Measurements from ENCODE around the gene RNU1-2. TPM values are rescaled to one million over a fixed set of nuclear protein-coding genes. Genes with fewer than 3 reads are reported as not detected.
A peak's percentile ranks its signal among the peaks of the same experiment; 100 is the strongest.

The RNU1-2 gene
- total and polyA plus RNA-seq, 2 of the 4 experiments (the other 2 are of a cell fraction), result under 0.01 TPM; not detected in 1

- Histone ChIP-seq H3K9ac (ENCODE audit: low read depth, low read length) (peak overlapping the region; percentile 83), H3K36me3 (ENCODE audit: control insufficient read depth, insufficient read depth, low read length) (no peaks in the 10 kb centered on the region), H2BK5ac (ENCODE audit: low read depth, low read length, poor library complexity, severe bottlenecking) (peak overlapping the region; percentile 97), H3K79me1 (ENCODE audit: low read depth in 1 of 2, low read length in 2 of 2) (no peaks in the 10 kb centered on the region), H2BK120ac (ENCODE audit: low read depth, low read length) (peak overlapping the region; percentile 99), H3K56ac (ENCODE audit: extremely low read depth, insufficient read depth, low read length) (peak overlapping the region; percentile 100), H3K9me1 (ENCODE audit: insufficient read depth, low read length) (peaks cover 5% of the 10 kb centered on the region), H3K27me3 (ENCODE audit: control insufficient read depth, insufficient read depth, low read length) (no peaks in the 10 kb centered on the region), H4K8ac (ENCODE audit: low read depth in 2 of 2, low read length in 2 of 2) (peak overlapping the region; percentile 64 to 99), H3K4me1 (ENCODE audit: control insufficient read depth, insufficient read depth, low read length) (peaks cover 9% of the 10 kb centered on the region), H4K91ac (ENCODE audit: insufficient read depth, low read depth, low read length) (peak overlapping the region; percentile 100), H3K18ac (ENCODE audit: low read depth, low read length) (peak overlapping the region; percentile 87), H2AFZ (replicated peaks; ENCODE audit: low read length, poor library complexity) (peak overlapping the region; percentile 100), H2AK9ac (replicated peaks; ENCODE audit: low read depth, low read length, poor library complexity) (peak overlapping the region; percentile 99), H3K23ac (ENCODE audit: low read depth, low read length) (peak overlapping the region; percentile 99), H4K5ac (ENCODE audit: low read depth, low read length) (peak overlapping the region; percentile 87), H3K4ac (ENCODE audit: low read depth, low read length) (peak overlapping the region; percentile 99), H3K14ac (replicated peaks; ENCODE audit: low read depth, low read length) (peak overlapping the region; percentile 99), H3K9me3 (ENCODE audit: control insufficient read depth, insufficient read depth, low read length) (no peaks in the 10 kb centered on the region), H4K20me1 (ENCODE audit: insufficient read depth, low read length) (peaks cover 5% of the 10 kb centered on the region), H2AK5ac (ENCODE audit: low read depth, low read length) (peak overlapping the region; percentile 94), H3K4me3 (ENCODE audit: insufficient read depth, low read depth, low read length) (peak overlapping the region; percentile 47), H3K27ac (ENCODE audit: insufficient read depth, low read length) (peak overlapping the region; percentile 70), H2BK20ac (ENCODE audit: low read depth, low read length) (peak overlapping the region; percentile 98), H3K4me2 (ENCODE audit: low read depth, low read length) (peak overlapping the region; percentile 73), H2BK15ac (ENCODE audit: low read depth, low read length) (peak overlapping the region; percentile 23; the same call in 1 of the 3 replicates)
- intact Hi-C loops (cut with micrococcal nuclease) (loop anchor here (1.0 kb wide), 1 partner anchor 9 kb away; no protein-coding TSS in a partner anchor), dilution Hi-C loops (cut with HindIII; ENCODE audit: low sequenced_read_pairs, unreplicated experiment) (no loop called here), in situ Hi-C loops (cut with MboI; ENCODE audit: low sequenced_read_pairs) (no loop called here)
- ChIA-PET CTCF (interaction anchor here (0.6 kb wide), 1 partner anchor 21 kb away, joined by 3 read pairs; no protein-coding TSS in a partner anchor), POLR2A (ENCODE audit: unreplicated experiment) (interaction anchor here (0.6 kb wide), 1 partner anchor 372 kb away, joined by 4 read pairs; no protein-coding TSS in a partner anchor)
- ATAC-seq (ENCODE audit: low read depth) (peak; percentile 84), DNase-seq (peak; percentile 96)
- 10% methylated on average over 8 of the region's 12 CpGs; no CpG with 5 or more reads in 1 of the 2 experiments for WGBS, 2 experiments (ENCODE audit: extremely low coverage in 2 of 2, insufficient read length in 1 of 2)
- BruUV-seq (replicated peaks), result TSS peak; percentile 98
- no peak for TF ChIP-seq SMC3 (IDR thresholded peaks at IDR 0.05; ENCODE audit: low read depth, low read length)
- no peak; the same call in 1 of the 2 replicates for TF ChIP-seq MAFK (IDR thresholded peaks at IDR 0.05; ENCODE audit: low read depth, low read length)
- TF ChIP-seq FOS (IDR thresholded peaks at IDR 0.05; ENCODE audit: low read depth, low read length), result no peak
- TF ChIP-seq USF2 (IDR thresholded peaks at IDR 0.05; ENCODE audit: low read depth, low read length), result 0 out of 2 replicates have a peak, but pooled peaks have one; percentile 3
- no peak for TF ChIP-seq RCOR1 (IDR thresholded peaks at IDR 0.05; ENCODE audit: insufficient replicate concordance, low read length)
- no peak; the same call in 1 of the 2 replicates for TF ChIP-seq NFE2L2 (IDR thresholded peaks at IDR 0.05; ENCODE audit: low read depth, low read length)
- TF ChIP-seq POLR2A (IDR thresholded peaks at IDR 0.05; ENCODE audit: low read depth, low read length), result peak; percentile 100
- TF ChIP-seq BHLHE40 (IDR thresholded peaks at IDR 0.05; ENCODE audit: low read depth, low read length), result peak; percentile 60
- TF ChIP-seq CTCF (conservative IDR thresholded peaks at IDR 0.05; ENCODE audit: low read depth, low read length), result no peak
- TF ChIP-seq MXI1 (IDR thresholded peaks at IDR 0.05; ENCODE audit: borderline replicate concordance, low read depth, low read length), result no peak
- no peak for TF ChIP-seq CEBPB (IDR thresholded peaks at IDR 0.05; ENCODE audit: low read depth, low read length)
- peak; percentile 81; the same call in 1 of the 2 replicates for TF ChIP-seq CHD1 (IDR thresholded peaks at IDR 0.05; ENCODE audit: low read depth, low read length)
- peak; percentile 68 for TF ChIP-seq MAZ (IDR thresholded peaks at IDR 0.05; ENCODE audit: borderline replicate concordance, low read depth, low read length)
These were observed 9.5 kb downstream of the RNU1-2 start for GRCh38 chr1:16905110-16905867.
